Karpas-422 (cell line): ENCODE results near the gene ZSCAN10. TPM values are rescaled to one million over a fixed set of nuclear protein-coding genes. Genes with fewer than 3 reads are reported as not detected.
"Not testable (repeated sequence)": the region's sequence is repeated elsewhere in the genome, so short reads cannot be mapped to it uniquely, and the experiment has no call there.

Experiments
- DNase-seq: peaks from one replicate; pipeline ENCODE4 v3.0.0-alpha.2; 2015
- H2AFZ ChIP-seq: fragments of 200-600 bp; sonication (generic); 2 replicates; pipeline ENCODE4 v1.6.1; 2014; ENCODE audit warnings: antibody characterized with exemption, low read length, mixed read lengths
- H3K27ac ChIP-seq: fragments of 200-600 bp; sonication (generic); 2 replicates; pipeline ENCODE4 v1.5.1; 2014; ENCODE audit warnings: mild to moderate bottlenecking, low read length, moderate library complexity
- H3K27me3 ChIP-seq: fragments of 200-600 bp; sonication (generic); 2 replicates; pipeline ENCODE4 v1.6.1; 2014; ENCODE audit warnings: low read length, mixed read lengths
- H3K36me3 ChIP-seq: fragments of 200-600 bp; sonication (generic); 2 replicates; pipeline ENCODE4 v1.6.1; 2014; ENCODE audit warnings: low read length, mixed read lengths; ENCODE audit not compliant: insufficient read depth
- H3K4me1 ChIP-seq: fragments of 200-600 bp; sonication (generic); 2 replicates; pipeline ENCODE4 v1.6.1; 2014; ENCODE audit warnings: mild to moderate bottlenecking, low read length, mixed read lengths
- H3K4me2 ChIP-seq: fragments of 200-600 bp; sonication (generic); 2 replicates; pipeline ENCODE4 v1.6.1; 2014; ENCODE audit warnings: low read length, low read depth, mild to moderate bottlenecking; ENCODE audit not compliant: poor library complexity, severe bottlenecking
- H3K4me3 ChIP-seq: fragments of 200-600 bp; sonication (generic); 2 replicates; pipeline ENCODE4 v1.5.1; 2014; ENCODE audit warnings: mild to moderate bottlenecking, antibody characterized with exemption, low read length, mixed read lengths
- H3K79me2 ChIP-seq: fragments of 200-600 bp; sonication (generic); 2 replicates; pipeline ENCODE4 v1.6.1; 2014; ENCODE audit warnings: mild to moderate bottlenecking, low read length, mixed read lengths
- H3K9ac ChIP-seq: fragments of 200-600 bp; sonication (generic); 2 replicates; pipeline ENCODE4 v1.6.0; 2014; ENCODE audit warnings: low read length
- H3K9me2 ChIP-seq: fragments of 200-600 bp; sonication (generic), shearing (Covaris generic); replicated peaks from 2 replicates; pipeline ENCODE4 v1.6.0; 2014; ENCODE audit warnings: mild to moderate bottlenecking, low read length, moderate library complexity; ENCODE audit not compliant: insufficient read depth
- H3K9me3 ChIP-seq: fragments of 300-700, 200-600 bp; sonication (generic); 2 replicates; pipeline ENCODE4 v1.6.1; 2014; ENCODE audit warnings: low read length, mixed read lengths
- H4K20me1 ChIP-seq: fragments of 200-600 bp; sonication (generic); 2 replicates; pipeline ENCODE4 v1.6.1; 2014; ENCODE audit warnings: mild to moderate bottlenecking, antibody characterized with exemption, low read length, low read depth; ENCODE audit not compliant: insufficient read depth
- total RNA-seq: library from RNA; depleted of rRNA; stranded (reverse); fragments of >200 nt; shearing (Covaris generic); gene quantifications from 2 replicates; pipeline ENCODE4 v1.2.3, GENCODE V29; 2014; ENCODE audit warnings: low replicate concordance

Gene ZSCAN10
- total RNA-seq, 1 experiment from 2014 or later, result not detected

DNA sequence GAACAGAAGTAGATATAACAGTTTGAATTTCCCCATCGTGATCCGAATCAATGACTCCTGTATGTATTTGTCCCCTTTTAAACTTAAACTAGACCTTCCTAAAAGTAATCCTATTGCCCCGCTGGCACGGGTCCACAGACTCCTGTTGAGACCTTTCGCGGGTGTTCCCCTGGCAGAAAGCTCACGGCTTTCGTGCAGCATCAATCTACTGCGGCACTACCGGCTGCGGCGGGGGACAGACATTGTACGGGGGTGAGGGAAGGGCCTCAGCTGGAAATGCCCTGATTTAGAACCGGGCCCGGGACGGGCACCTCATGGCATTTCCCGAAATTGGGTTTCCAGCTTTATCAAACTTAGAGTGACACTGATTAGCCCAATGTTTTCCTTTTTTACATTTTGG lies 19.1 kb downstream of the ZSCAN10 start:
- no peaks in the 10 kb centered on the region for H3K79me2 ChIP-seq
- H2AFZ ChIP-seq, result no peak overlapping the region
- no peaks in the 10 kb centered on the region for H3K9me3 ChIP-seq
- H3K27me3 ChIP-seq, result no peaks in the 10 kb centered on the region
- H4K20me1 ChIP-seq, result no peaks in the 10 kb centered on the region
- H3K9me2 ChIP-seq, result no peaks in the 10 kb centered on the region
- peaks cover 4% of the 10 kb centered on the region for H3K4me1 ChIP-seq
- H3K27ac ChIP-seq, result no peak overlapping the region
- H3K4me2 ChIP-seq, result no peak overlapping the region
- DNase-seq, result no peak
- no peak overlapping the region for H3K4me3 ChIP-seq
- no peaks in the 10 kb centered on the region for H3K36me3 ChIP-seq
- no peak overlapping the region for H3K9ac ChIP-seq

- Histone ChIP-seq H3K4me2 (no peak overlapping the region), H2AFZ (no peak overlapping the region), H3K9me2 (no peaks in the 10 kb centered on the region), H4K20me1 (no peaks in the 10 kb centered on the region), H3K9ac (no peak overlapping the region), H3K27ac (no peak overlapping the region), H3K36me3 (no peaks in the 10 kb centered on the region), H3K4me3 (no peak overlapping the region), H3K79me2 (no peaks in the 10 kb centered on the region), H3K4me1 (peaks cover 4% of the 10 kb centered on the region), H3K27me3 (no peaks in the 10 kb centered on the region), H3K9me3 (no peaks in the 10 kb centered on the region)
- DNase-seq, result no peak
These were observed 22.5 kb downstream of the ZSCAN10 start for GRCh38 chr16:3076577-3076976.

GRCh38 chr16:3075946-3076345 lies 23.1 kb downstream of the ZSCAN10 start:
- H3K4me3 ChIP-seq, H4K20me1 ChIP-seq, H3K36me3 ChIP-seq, H3K9me3 ChIP-seq, H2AFZ ChIP-seq, H3K9ac ChIP-seq, H3K27me3 ChIP-seq, H3K9me2 ChIP-seq, H3K27ac ChIP-seq, H3K79me2 ChIP-seq, H3K4me2 ChIP-seq, DNase-seq, H3K4me1 ChIP-seq: not testable (repeated sequence)

- Histone ChIP-seq H3K27ac (no peak overlapping the region), H3K4me3 (no peak overlapping the region), H3K4me2 (no peak overlapping the region), H3K27me3 (no peaks in the 10 kb centered on the region), H3K9me3 (no peaks in the 10 kb centered on the region), H4K20me1 (no peaks in the 10 kb centered on the region), H3K4me1 (peaks cover 4% of the 10 kb centered on the region), H3K9me2 (no peaks in the 10 kb centered on the region), H3K9ac (no peak overlapping the region), H3K79me2 (no peaks in the 10 kb centered on the region), H2AFZ (no peak overlapping the region; the same call in 1 of the 2 replicates), H3K36me3 (no peaks in the 10 kb centered on the region)
- DNase-seq, result no peak
These were observed 23.6 kb downstream of the ZSCAN10 start for GRCh38 chr16:3075523-3075915.

- H4K20me1 ChIP-seq, result no peaks in the 10 kb centered on the region
- no peak overlapping the region for H3K9ac ChIP-seq
- no peaks in the 10 kb centered on the region for H3K9me2 ChIP-seq
- no peak overlapping the region; the same call in 1 of the 2 replicates for H2AFZ ChIP-seq
- no peaks in the 10 kb centered on the region for H3K27me3 ChIP-seq
- H3K4me3 ChIP-seq, result no peak overlapping the region
- no peak overlapping the region for H3K4me2 ChIP-seq
- no peaks in the 10 kb centered on the region for H3K9me3 ChIP-seq
- no peak overlapping the region for H3K27ac ChIP-seq
- peak; percentile 66 for DNase-seq
- peaks cover 4% of the 10 kb centered on the region for H3K4me1 ChIP-seq
- no peaks in the 10 kb centered on the region for H3K79me2 ChIP-seq
- H3K36me3 ChIP-seq, result no peaks in the 10 kb centered on the region
These were observed 24.1 kb downstream of the ZSCAN10 start for GRCh38 chr16:3074860-3075522.

DNA sequence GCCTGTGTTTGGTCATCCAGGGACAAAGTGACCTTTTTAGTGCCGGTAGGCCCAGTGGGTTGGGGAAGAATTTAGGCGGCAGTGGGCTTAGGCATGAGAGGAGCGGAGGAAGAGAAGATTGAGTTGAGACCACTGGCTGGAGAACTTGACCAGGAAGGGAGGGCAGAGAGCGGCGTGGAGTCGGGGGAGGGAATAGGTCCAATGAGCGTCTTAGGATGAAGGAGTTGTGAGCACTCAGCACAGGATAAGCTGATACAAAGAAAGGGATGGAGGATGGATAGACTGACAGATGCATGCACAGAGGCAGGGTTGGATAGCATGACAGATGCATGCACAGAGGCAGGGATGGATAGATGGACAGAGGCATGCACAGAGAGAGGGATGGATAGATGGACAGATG lies 25.6 kb downstream of the ZSCAN10 start:
- peaks cover 4% of the 10 kb centered on the region for H3K4me1 ChIP-seq
- no peak overlapping the region for H3K4me3 ChIP-seq
- H3K9me2 ChIP-seq, result no peaks in the 10 kb centered on the region
- no peak overlapping the region for H2AFZ ChIP-seq
- H3K9ac ChIP-seq, result no peak overlapping the region
- DNase-seq, result no peak
- H3K36me3 ChIP-seq, result no peaks in the 10 kb centered on the region
- no peaks in the 10 kb centered on the region for H3K79me2 ChIP-seq
- no peak overlapping the region for H3K27ac ChIP-seq
- no peaks in the 10 kb centered on the region for H3K9me3 ChIP-seq
- no peaks in the 10 kb centered on the region for H3K27me3 ChIP-seq
- H3K4me2 ChIP-seq, result no peak overlapping the region
- H4K20me1 ChIP-seq, result no peaks in the 10 kb centered on the region

GRCh38 chr16:3072576-3073263 lies 26.4 kb downstream of the ZSCAN10 start:
- H3K79me2 ChIP-seq, H3K9ac ChIP-seq, H3K9me2 ChIP-seq, H3K4me2 ChIP-seq, DNase-seq, H3K9me3 ChIP-seq, H3K27ac ChIP-seq, H3K27me3 ChIP-seq, H4K20me1 ChIP-seq, H3K4me3 ChIP-seq, H2AFZ ChIP-seq, H3K4me1 ChIP-seq, H3K36me3 ChIP-seq: not testable (repeated sequence)

- DNase-seq, H3K27me3 ChIP-seq, H3K27ac ChIP-seq, H3K9ac ChIP-seq, H3K9me2 ChIP-seq, H2AFZ ChIP-seq, H3K4me3 ChIP-seq, H3K9me3 ChIP-seq, H4K20me1 ChIP-seq, H3K4me2 ChIP-seq, H3K79me2 ChIP-seq, H3K36me3 ChIP-seq, H3K4me1 ChIP-seq: not testable (repeated sequence)
These were observed 26.9 kb downstream of the ZSCAN10 start for GRCh38 chr16:3072148-3072547.
